Progenitor cell of endocrine pancreas (in vitro differentiated cells): ENCODE measurements around the gene ASF1B. TPM values are rescaled to one million over a fixed set of nuclear protein-coding genes. Genes with fewer than 3 reads are reported as not detected.

Experiments used
- DNase-seq: peaks from one replicate; pipeline ENCODE4 v3.0.0; 2021; ENCODE audit warnings: low spot score; ENCODE audit not compliant: unreplicated experiment
- H3K27ac Mint-ChIP-seq: 2 replicates; pipeline ENCODE4 v1.8.0; 2021; ENCODE audit warnings: mild to moderate bottlenecking, moderate library complexity, mixed read lengths
- H3K27me3 Mint-ChIP-seq: 2 replicates; pipeline ENCODE4 v1.8.0; 2021; ENCODE audit warnings: mixed read lengths
- H3K36me3 Mint-ChIP-seq: 2 replicates; pipeline ENCODE4 v1.8.0; 2022; ENCODE audit warnings: mixed read lengths; ENCODE audit not compliant: insufficient read depth
- H3K4me1 Mint-ChIP-seq: 2 replicates; pipeline ENCODE4 v1.8.0; 2021; ENCODE audit warnings: low read depth, mixed read lengths
- H3K4me3 Mint-ChIP-seq: 2 replicates; pipeline ENCODE4 v1.8.0; 2021; ENCODE audit warnings: low read depth, mild to moderate bottlenecking, moderate library complexity, mixed read lengths
- H3K9me3 Mint-ChIP-seq: 2 replicates; pipeline ENCODE4 v1.8.0; 2021; ENCODE audit warnings: low read depth, mixed read lengths
- CTCF ChIP-seq: fragments of 200-600 bp; sonication (generic); IDR thresholded peaks from one replicate; pipeline ENCODE4 v1.5.0; 2021; ENCODE audit warnings: antibody characterized with exemption, mild to moderate bottlenecking; ENCODE audit not compliant: unreplicated experiment
- total RNA-seq: library from RNA; stranded (reverse); gene quantifications from 2 replicates; pipeline ENCODE4 v1.2.1, GENCODE V29; 2021

ASF1B gene
- total RNA-seq, 1 donor from 2014 or later, result 18.4 TPM

- H3K27me3 Mint-ChIP-seq, result no peaks in the 10 kb centered on the region
- no peaks in the 10 kb centered on the region for H3K4me1 Mint-ChIP-seq
- no peak overlapping the region for H3K4me3 Mint-ChIP-seq
- H3K9me3 Mint-ChIP-seq, result no peaks in the 10 kb centered on the region
- TF ChIP-seq CTCF, result no peak
- H3K27ac Mint-ChIP-seq, result no peak overlapping the region
- H3K36me3 Mint-ChIP-seq, result peaks cover 1% of the 10 kb centered on the region
- no peak for DNase-seq
These were observed 8.4 kb downstream of the ASF1B start for GRCh38 chr19:14127929-14128509.

- Mint-ChIP-seq H3K4me3 (no peak overlapping the region), H3K27ac (no peak overlapping the region), H3K36me3 (peaks cover 2% of the 10 kb centered on the region), H3K27me3 (no peaks in the 10 kb centered on the region), H3K4me1 (no peaks in the 10 kb centered on the region), H3K9me3 (no peaks in the 10 kb centered on the region)
- no peak for DNase-seq
- TF ChIP-seq CTCF, result no peak
These were observed 9.2 kb downstream of the ASF1B start for GRCh38 chr19:14127176-14127575.

DNA sequence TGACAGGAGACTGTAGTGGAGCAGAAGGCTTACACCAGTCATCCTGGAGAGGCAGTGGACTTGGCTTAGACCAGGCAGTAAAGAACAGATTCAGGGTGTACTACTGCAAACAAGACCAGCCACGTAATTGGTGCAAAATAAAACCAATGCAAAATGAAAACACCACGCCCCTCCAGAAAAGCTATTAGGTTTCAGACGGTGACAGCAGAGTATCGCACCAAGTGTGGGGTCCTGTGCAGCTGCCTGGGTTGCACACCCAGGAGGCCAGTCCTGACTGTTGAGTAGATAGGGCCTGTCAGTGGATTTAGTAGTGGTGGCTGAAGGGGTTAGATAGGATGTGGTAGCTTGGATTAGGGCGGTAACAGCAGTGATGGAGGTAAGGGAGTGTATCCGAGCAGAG is 13.5 kb downstream of the ASF1B start:
- peaks cover 15% of the 10 kb centered on the region for H3K4me1 Mint-ChIP-seq
- H3K27me3 Mint-ChIP-seq, result no peaks in the 10 kb centered on the region
- H3K27ac Mint-ChIP-seq, result no peak overlapping the region
- no peaks in the 10 kb centered on the region for H3K9me3 Mint-ChIP-seq
- no peak overlapping the region for H3K4me3 Mint-ChIP-seq
- H3K36me3 Mint-ChIP-seq, result peaks cover 2% of the 10 kb centered on the region
- no peak for TF ChIP-seq CTCF
- no peak for DNase-seq

- Mint-ChIP-seq H3K27ac (no peak overlapping the region), H3K36me3 (peaks cover 2% of the 10 kb centered on the region), H3K9me3 (no peaks in the 10 kb centered on the region), H3K4me3 (no peak overlapping the region), H3K27me3 (no peaks in the 10 kb centered on the region), H3K4me1 (peaks cover 26% of the 10 kb centered on the region)
- DNase-seq, result no peak
- TF ChIP-seq CTCF, result no peak
These were observed 15.9 kb downstream of the ASF1B start for GRCh38 chr19:14120497-14120780.

DNA sequence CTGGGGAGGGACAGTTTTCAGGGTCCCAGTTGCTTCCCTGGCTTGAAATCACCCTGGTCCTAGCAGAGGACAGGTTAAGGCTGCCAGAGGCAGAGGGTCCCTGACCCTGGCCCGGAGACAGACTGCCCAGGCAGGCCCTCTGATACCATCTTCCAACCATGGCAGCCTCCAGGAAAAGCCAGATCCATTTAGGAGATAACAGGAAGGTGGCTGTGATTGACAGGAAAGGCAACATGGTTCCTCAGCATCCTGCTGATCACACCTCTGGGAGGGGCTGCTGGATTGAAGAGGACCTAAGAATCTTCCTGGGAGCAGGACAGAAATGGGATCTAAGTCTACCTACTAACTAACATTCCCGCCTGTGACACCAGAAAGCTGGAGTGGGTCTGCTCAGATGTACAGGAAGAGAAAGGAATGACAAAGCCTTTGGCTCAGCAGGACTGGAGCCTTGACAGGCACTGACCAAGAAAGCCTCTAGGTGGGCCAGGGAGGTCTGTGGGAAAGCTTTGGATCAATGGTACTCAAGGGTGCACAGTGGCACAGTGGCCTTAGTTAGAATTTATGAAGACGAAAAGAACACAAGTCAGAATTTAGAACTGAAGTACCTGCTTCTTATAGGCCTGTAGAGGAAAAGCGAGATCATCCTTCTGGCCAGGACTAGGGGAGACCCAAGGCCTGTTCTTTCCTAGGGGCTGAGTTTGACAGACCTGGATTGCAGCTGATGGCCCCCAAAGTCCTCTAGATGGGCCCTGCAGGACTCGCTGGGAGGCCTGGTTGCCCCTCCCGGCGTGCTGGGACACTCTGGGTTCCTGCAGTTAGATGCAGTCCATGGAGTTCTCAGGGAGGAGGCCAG is 16.5 kb downstream of the ASF1B start:
- peak overlapping the region; percentile 78 for H3K27ac Mint-ChIP-seq
- H3K4me1 Mint-ChIP-seq, result peaks cover 26% of the 10 kb centered on the region
- H3K4me3 Mint-ChIP-seq, result no peak overlapping the region
- no peaks in the 10 kb centered on the region for H3K9me3 Mint-ChIP-seq
- H3K27me3 Mint-ChIP-seq, result no peaks in the 10 kb centered on the region
- no peak for TF ChIP-seq CTCF
- no peak for DNase-seq
- peaks cover 2% of the 10 kb centered on the region for H3K36me3 Mint-ChIP-seq
